T follicular helper cell (primary cell): Measurements from ENCODE around the gene CRYZL1.

Source experiments
- DNase-seq: peaks from one replicate; pipeline ENCODE4 v3.0.0-alpha.2; 2020; ENCODE audit warnings: low read depth

CRYZL1 gene

GRCh38 chr21:33661146-33661545, 19.6 kb upstream of the CRYZL1 start:
- no peak for DNase-seq

DNA sequence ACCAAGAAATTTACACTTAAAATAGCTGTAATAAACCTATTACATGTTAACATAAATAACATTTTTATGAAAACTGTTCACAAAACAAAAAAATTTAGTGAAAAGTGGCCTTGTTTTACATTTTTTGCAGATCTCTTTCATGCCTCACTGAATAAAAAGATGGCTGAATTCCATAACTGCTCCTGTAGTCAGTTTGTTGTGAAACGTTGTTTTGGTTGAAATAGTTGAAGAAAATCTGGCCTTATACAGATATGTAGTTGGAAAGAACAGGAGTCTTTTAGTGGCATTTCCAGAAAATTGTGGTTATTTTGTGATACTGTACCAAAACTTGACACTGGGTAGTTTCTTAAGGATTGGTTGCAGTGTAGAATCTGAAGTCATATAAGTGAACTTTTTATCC, 18.9 kb upstream of the CRYZL1 start:
- no peak for DNase-seq

DNA sequence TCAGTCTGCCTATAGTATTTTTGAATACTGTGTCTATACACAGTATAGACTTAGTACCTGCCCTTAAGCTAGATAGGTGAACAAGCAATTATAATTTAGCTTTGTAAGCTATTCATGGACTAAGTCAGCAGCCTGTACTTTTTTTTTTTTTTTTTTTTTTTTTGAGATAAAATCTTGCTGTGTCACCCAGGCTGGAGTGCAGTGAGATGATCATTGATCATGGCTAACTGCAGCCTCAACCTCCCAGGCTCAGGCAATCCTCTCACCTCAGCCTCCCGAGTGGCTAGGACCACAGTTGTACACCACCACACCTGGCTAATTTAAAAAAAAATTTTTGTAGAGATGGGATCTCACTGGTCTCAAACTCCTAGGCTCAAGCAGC, 18.0 kb upstream of the CRYZL1 start:
- DNase-seq: no peak

DNA sequence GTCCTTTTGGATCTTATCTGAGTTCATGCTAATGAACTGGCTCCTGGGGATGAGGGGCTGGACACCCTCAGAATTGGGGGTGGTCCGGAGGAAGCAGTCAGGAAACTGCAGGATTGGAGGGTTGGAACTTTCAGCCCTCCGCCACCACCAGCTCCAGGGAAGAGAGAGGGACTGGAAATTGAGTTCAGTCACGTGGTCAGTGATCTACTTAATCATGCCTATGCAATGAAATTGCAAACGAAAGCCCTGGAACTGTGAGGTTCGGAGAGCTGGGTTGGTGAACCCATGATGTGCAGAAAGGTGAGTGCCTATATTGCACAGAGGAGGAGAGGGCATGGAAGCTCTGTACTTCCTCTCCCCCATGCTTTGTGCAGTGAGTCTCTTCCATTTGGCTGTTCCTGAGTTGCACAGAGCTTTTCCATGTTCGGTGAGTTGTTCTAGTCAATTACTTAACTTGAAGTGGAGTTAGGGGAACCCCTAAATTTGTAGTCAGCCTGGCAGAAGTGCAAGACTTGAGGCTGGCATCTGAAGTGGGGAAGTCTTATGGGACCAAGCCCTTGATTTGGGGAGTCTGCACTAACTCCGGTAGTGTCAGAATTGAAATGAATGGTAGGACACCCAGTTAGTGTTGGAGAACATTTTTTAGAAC, 17.5 kb upstream of the CRYZL1 start:
- DNase-seq: no peak

- no peak for DNase-seq
Observed at GRCh38 chr21:33657124-33657820, 15.7 kb upstream of the CRYZL1 start.

DNA sequence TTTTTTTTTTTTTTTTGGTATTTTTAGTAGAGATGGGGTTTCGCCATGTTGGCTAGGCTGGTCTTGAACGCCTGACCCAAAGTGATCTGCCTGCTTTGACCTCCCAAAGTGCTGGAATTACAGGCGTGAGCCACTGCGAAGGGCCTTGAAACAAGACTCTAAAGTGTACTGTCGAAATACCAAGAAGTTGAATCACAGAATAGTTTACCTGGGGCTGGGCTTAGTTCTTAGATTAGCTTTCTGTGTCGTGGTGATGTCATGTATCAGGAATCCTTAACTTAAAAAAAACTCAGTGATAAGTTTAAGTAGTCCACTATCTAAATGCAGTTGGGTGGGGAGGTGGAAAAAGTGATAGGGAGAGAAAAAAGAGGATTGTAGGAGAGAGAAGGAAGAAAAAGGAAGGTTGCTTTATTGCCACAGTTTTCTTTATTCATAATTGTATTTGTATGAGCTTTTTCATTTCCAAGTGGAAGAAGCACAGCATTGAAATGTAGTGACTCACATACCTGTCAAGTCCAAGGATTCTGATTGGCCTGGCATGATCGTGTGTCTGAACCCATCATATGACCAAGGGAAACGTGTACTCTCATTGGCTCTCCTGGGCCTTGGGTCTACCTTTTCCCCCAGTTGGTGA, 14.2 kb upstream of the CRYZL1 start:
- no peak for DNase-seq

DNA sequence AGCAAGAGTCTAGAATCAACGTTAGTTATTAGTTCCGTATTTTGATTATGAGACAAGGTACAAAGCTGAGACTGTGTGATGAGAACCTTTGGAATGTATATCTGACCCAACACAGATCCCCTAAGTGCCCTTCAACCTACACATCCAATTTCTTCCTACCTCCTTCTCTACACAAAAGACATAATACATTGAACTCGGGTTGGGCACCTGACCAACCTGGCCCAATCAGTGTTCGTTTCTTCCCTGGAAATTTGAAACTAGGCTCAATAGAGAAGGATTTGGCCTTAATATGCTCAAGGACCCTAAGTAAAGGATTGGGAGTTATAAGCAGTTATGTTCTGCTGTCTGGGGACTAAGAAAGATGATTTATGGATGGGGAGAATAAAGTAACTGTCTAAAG, 12.9 kb upstream of the CRYZL1 start:
- DNase-seq: no peak

- DNase-seq: no peak
Observed at GRCh38 chr21:33651965-33652680, 10.6 kb upstream of the CRYZL1 start.

DNA sequence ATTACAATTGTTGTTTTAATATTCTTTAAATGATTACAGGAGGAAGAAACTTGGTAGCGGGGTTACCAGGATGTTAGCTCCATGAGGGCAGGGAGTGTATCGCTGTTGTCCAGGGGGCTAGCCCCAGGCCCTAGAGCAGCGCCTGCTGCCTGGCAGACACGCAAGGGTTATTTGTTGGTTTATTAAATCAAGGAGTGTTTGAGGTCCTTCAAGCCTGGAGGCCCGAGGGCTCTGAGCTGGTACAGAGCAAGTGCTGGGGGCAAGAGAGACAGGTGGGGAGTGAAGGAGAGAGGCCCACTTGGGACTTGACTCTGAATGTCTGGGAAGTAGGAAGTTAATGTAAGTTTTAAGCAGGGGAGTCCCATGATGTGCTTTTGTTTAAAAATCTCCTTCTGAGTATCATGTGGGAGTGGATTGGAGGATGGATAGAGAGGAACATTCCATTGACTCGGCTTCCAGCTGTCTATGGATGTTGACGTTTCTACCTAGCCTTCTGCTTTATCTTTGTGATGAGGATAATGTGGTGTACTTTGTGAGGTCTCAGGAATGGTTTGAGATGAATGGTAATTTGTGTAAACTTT, 9.5 kb upstream of the CRYZL1 start:
- no peak for DNase-seq

- DNase-seq: no peak
Observed at GRCh38 chr21:33650230-33650629, 8.7 kb upstream of the CRYZL1 start.

GRCh38 chr21:33648555-33648954, 7.0 kb upstream of the CRYZL1 start:
- DNase-seq: no peak

- no peak for DNase-seq
Observed at GRCh38 chr21:33647587-33647986, 6.0 kb upstream of the CRYZL1 start.

DNA sequence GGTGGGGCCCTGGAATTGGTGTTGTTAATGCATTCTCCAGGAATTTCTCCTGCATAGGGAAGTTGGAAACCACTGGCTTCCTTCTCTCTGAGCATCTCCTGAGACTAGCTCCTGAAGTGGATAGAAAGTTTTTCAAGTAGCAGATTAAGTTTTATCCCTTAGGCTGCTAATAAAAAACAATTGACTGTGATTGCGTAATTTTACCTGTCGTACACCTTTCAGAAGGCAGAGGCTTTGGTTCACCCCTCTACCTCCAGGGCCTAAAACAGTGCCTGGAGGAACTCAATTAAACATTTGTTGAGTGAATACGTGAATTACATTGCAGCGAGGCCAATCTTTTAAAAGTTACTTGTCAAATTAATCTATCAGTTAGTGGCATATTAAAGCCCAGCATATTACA, 4.2 kb upstream of the CRYZL1 start:
- DNase-seq: no peak

DNA sequence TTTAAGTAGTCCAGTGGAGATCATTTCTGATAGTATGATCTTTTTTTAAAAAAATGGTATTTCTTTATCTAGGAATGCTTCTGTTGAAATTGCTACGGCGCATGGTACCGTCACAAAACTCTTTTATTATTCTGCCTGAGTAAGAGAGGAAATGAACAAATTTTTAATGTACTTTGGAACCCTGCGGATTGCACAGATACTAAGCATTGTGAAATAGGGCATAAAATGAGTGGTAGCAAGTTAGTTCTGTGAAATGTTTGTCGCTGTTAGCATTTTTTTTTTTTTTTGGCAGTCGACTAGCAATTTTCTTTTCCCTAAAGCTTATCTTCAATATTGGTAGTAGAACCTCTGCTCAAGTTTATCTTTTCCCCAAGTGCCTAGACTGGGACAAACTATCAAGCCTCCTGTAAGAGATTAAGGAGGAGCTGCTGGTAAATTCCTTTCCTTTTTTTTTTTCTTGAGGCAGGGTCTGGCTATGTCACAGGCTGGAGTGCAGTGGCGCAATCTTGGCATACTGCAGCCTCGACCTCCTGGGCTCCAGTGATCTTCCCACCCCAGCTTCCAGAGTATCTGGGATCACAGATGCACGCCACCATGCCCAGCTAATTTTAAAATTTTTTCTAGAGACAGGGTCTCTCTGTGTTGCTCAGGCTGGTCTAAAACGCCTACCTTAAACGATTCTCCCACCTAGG, 3.0 kb upstream of the CRYZL1 start:
- DNase-seq: no peak

GRCh38 chr21:33643658-33644311, 2.2 kb upstream of the CRYZL1 start:
- no peak for DNase-seq

DNA sequence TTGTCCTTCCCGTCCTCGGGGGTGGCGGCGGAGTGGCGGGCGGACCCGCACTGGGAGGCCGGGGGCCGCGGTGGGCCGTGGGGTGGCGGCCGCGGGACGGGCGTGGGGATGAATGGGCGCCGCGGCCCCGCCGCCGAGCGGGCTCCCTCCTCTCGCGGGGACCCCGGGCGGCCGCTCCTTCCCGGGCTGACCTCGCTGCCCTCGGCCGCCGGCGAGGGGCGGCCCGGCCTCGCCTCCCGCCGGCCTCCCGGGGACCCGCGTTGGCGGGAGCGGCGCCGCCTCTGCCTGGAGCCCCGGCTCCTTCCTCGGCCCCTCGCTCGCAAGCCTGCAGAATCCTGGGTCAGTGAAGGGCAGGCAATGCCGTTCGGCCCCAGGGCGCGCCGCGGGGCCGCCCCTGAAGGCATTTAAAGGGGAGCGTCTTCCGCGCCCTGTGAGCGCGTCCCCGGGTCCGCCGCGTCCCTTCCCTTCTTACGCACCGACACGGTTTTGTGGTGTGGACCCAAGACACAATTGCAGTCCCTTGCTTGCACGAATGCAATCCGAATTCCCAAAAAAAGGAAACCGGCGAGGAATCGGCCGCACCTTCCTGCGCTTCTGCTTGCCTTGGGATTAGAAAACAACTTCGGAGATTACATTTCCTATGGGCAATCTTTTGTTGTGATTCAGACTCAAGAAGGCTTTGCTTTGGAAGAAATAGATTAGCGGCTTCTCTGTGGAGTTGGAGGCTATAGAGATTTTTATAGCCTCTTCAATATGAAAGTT, 1.5 kb upstream of the CRYZL1 start:
- no peak for DNase-seq

DNA sequence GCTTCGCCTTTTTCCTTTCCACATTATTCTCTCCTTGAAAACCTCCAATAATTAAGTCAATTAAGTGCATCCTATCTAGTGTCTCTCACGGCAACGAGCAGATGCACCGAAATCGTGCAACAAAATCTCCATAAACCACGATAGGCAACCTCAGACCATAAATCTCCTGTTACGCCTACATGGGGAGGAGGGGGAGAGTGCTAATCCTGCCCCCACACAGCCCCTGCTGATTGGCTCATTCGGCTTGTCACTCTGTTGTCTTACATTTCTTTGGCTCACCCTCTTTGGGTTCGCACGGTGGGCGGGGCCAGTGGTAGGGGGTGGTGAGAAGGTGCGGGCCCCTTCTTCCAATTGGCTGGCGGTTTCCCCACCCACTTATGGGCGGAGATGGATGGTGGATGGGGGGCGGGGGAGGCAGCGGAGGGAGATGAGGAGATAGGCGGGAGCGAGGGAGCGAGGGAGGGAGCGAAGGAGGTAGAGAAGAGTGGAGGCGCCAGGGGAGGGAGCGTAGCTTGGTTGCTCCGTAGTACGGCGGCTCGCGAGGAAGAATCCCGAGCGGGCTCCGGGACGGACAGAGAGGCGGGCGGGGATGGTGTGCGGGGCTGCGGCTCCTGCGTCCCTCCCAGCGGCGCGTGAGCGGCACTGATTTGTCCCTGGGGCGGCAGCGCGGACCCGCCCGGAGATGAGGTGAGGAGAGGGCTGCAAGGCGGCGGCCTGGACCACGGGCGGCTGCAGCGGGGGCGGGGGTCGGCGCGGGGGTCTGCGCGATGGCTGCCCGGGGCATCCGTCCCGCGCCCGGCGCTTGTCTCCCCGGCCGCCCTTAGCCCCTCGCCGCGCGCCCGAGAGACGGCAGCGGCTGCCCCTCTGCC, 720 bp upstream of the CRYZL1 start, which contains the start of gene ITSN1:
ITSN1 (plus strand) TSS at position 475 of the 869 bp plus-strand sequence. CDS start 76,328 bp downstream, outside the sequence.
- peak; percentile 100 for DNase-seq

- no peak for DNase-seq
Observed at GRCh38 chr21:33640697-33641351, 717 bp downstream of the CRYZL1 start.

DNA sequence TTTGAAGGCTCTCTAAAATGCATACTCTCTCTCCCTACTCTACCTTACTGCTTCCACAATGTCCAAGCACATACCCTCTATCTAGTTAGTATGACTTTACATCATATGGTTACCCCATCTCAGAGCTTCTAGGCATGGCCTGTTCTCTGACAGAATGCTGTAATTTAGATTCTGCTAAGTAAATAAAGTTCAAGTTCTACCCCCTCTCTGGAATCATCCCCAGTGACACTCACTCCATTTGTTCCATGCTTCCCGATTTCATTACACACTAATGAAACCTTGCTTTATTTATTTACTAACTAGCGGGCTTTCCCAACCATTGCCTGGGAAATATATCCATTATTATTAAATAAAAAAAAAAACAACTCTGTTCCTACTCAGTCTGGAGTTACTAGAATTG, 7.3 kb downstream of the CRYZL1 start:
- no peak for DNase-seq
